Measurements from ENCODE around the gene PAN3. TPM values are rescaled to one million over a fixed set of nuclear protein-coding genes. Genes with fewer than 3 reads are reported as not detected.

Gene PAN3
- total RNA-seq, 2 experiments from 2014 or later, result 56.9 to 59.5 TPM

DNA sequence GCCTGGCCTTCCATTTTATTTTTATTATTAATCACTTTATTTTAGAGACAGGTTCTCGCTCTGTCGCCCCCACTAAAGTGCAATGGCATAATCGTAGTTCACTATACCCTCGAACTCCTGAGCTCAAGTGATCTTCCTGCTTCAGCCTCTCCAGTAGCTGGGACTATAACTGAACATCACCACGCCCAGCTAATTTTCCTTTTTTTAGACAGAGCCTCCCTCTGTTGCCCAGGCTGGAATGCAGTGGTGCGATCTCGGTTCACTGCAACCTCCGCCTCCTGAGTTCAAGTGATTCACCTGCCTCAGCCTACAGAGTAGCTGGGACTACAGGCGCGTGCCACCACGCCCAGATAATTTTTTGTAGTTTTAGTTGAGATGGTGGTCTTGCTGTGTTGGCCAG, 6.7 kb upstream of the PAN3 start:
- ChIA-PET CTCF (no interaction called here), POLR2A (no interaction called here)
- ATAC-seq (ENCODE audit: poor library complexity), result no peak
- Histone ChIP-seq H3K27me3 (ENCODE audit: control insufficient read depth in 1 of 2, insufficient read depth in 2 of 2, low read length in 2 of 2) (no peaks in the 10 kb centered on the region), H3K9me3 (ENCODE audit: control insufficient read depth in 1 of 2, insufficient read depth in 1 of 2, low read length in 2 of 2) (no peaks in the 10 kb centered on the region), H3K4me3 (ENCODE audit: low read length) (no peak overlapping the region), H3K36me3 (ENCODE audit: insufficient read depth, low read length) (no peaks in the 10 kb centered on the region), H3K4me1 (ENCODE audit: insufficient read depth, low read length) (no peaks in the 10 kb centered on the region), H3K27ac (ENCODE audit: low read depth in 1 of 2, low read length in 2 of 2) (no peak overlapping the region)
- Mint-ChIP-seq H3K27ac (no peak overlapping the region), H3K9me3 (no peaks in the 10 kb centered on the region), H3K4me1 (ENCODE audit: low read depth) (peaks cover 7% of the 10 kb centered on the region), H3K4me3 (no peak overlapping the region), H3K27me3 (no peaks in the 10 kb centered on the region), H3K36me3 (ENCODE audit: low read depth) (no peaks in the 10 kb centered on the region)
- intact Hi-C loops (cut with DNase I, micrococcal nuclease), result loop anchor here (10.0 kb wide), 2 partner anchors 133 to 707 kb away; partner anchors contain the start of gene GTF3A (in 1 of the 2)
- DNase-seq, result no peak
- TF ChIP-seq, protein P1, sequence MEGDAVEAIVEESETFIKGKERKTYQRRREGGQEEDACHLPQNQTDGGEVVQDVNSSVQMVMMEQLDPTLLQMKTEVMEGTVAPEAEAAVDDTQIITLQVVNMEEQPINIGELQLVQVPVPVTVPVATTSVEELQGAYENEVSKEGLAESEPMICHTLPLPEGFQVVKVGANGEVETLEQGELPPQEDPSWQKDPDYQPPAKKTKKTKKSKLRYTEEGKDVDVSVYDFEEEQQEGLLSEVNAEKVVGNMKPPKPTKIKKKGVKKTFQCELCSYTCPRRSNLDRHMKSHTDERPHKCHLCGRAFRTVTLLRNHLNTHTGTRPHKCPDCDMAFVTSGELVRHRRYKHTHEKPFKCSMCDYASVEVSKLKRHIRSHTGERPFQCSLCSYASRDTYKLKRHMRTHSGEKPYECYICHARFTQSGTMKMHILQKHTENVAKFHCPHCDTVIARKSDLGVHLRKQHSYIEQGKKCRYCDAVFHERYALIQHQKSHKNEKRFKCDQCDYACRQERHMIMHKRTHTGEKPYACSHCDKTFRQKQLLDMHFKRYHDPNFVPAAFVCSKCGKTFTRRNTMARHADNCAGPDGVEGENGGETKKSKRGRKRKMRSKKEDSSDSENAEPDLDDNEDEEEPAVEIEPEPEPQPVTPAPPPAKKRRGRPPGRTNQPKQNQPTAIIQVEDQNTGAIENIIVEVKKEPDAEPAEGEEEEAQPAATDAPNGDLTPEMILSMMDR (IDR thresholded peaks at IDR 0.05), result no peak

DNA sequence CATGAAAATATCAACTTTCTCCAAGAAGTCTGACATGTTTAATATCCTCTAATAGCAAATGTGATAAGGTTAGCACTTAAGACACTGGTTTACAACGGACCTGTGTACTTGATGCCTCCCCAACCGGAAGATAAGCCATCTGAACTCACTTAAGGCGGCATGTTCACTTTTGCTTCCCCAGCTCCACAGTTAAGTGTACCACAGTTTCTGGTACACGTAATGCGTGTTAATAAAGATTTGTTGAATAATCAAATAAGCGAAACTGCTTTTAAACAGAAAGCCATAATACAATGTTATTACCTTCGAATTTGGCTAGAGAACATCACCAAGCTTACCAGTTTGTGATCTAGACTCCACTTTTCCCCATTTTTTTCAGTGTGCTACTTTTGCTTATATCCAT, 1.4 kb upstream of the PAN3 start:
- peak overlapping the region; percentile 99 for H3K27ac Mint-ChIP-seq
- DNase-seq (peak in 4 of 14 experiments; percentile 9 to 47 (median 41)), ATAC-seq (ENCODE audit: poor library complexity) (no peak)
- POLR2A ChIA-PET, result interaction anchor here (1.1 to 2.1 kb wide), 2 partner anchors 39 to 582 kb away, joined by 3 to 6 read pairs; partner anchors contain the start of gene SLC46A3
- TF ChIP-seq, protein P1 (IDR thresholded peaks at IDR 0.05), result no peak
- intact Hi-C loops (cut with DNase I, micrococcal nuclease), result loop anchor here (5.0 to 10.0 kb wide), 7 partner anchors 40 to 885 kb away; partner anchors contain the start of genes POMP (in 2 of the 2), GTF3A (in 1 of the 2), RASL11A (in 1 of the 2) and RPL21 (in 1 of the 2)
- peaks cover 22% of the 10 kb centered on the region for H3K36me3 Mint-ChIP-seq (ENCODE audit: low read depth)
- H3K4me1 ChIP-seq (ENCODE audit: insufficient read depth, low read length), result peaks cover 29% of the 10 kb centered on the region
- H3K9me3 ChIP-seq (ENCODE audit: control insufficient read depth in 1 of 2, insufficient read depth in 1 of 2, low read length in 2 of 2), result no peaks in the 10 kb centered on the region
- H3K4me3 ChIP-seq (ENCODE audit: low read length), result peak overlapping the region; percentile 81
- H3K36me3 ChIP-seq (ENCODE audit: insufficient read depth, low read length), result no peaks in the 10 kb centered on the region
- H3K27me3 Mint-ChIP-seq, result no peaks in the 10 kb centered on the region
- H3K27me3 ChIP-seq (ENCODE audit: control insufficient read depth in 1 of 2, insufficient read depth in 2 of 2, low read length in 2 of 2), result no peaks in the 10 kb centered on the region
- no peaks in the 10 kb centered on the region for H3K9me3 Mint-ChIP-seq
- H3K27ac ChIP-seq (ENCODE audit: low read depth in 1 of 2, low read length in 2 of 2), result no peak overlapping the region
- peak overlapping the region; percentile 95 for H3K4me3 Mint-ChIP-seq
- CTCF ChIA-PET, result interaction anchor here (0.8 kb wide), 1 partner anchor 25 kb away, joined by 3 read pairs; no protein-coding TSS in a partner anchor
- H3K4me1 Mint-ChIP-seq (ENCODE audit: low read depth), result peaks cover 40% of the 10 kb centered on the region

DNA sequence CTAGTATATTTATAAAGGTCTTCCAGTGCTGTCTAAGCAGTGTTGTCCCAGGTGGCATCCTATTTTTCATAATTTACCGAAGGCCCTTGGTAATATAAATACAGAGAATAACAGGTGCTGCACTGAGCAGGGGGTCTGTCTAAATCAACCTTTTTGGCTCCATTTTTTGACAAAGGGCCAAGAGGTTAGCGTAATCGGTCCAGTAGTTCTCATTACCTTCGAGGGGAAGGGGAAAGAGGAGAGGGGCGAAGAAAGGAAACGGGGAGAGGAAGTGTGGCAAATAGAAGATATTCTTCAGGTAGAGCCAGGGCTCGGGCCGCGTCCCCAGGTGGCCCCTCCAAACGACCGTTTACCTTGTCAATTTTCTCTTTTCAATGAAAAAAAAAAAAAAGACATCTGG, 749 bp upstream of the PAN3 start:
- intact Hi-C loops (cut with DNase I, micrococcal nuclease), result loop anchor here (5.0 to 10.0 kb wide), 7 partner anchors 40 to 885 kb away; partner anchors contain the start of genes POMP (in 2 of the 2), GTF3A (in 1 of the 2), RASL11A (in 1 of the 2) and RPL21 (in 1 of the 2)
- Histone ChIP-seq H3K27me3 (ENCODE audit: control insufficient read depth in 1 of 2, insufficient read depth in 2 of 2, low read length in 2 of 2) (no peaks in the 10 kb centered on the region), H3K4me3 (ENCODE audit: low read length) (peak overlapping the region; percentile 81), H3K9me3 (ENCODE audit: control insufficient read depth in 1 of 2, insufficient read depth in 1 of 2, low read length in 2 of 2) (no peaks in the 10 kb centered on the region), H3K4me1 (ENCODE audit: insufficient read depth, low read length) (peaks cover 34% of the 10 kb centered on the region), H3K36me3 (ENCODE audit: insufficient read depth, low read length) (no peaks in the 10 kb centered on the region), H3K27ac (ENCODE audit: low read depth in 1 of 2, low read length in 2 of 2) (peak overlapping the region; percentile 93 to 99)
- H3K27me3 Mint-ChIP-seq, result no peaks in the 10 kb centered on the region
- H3K36me3 Mint-ChIP-seq (ENCODE audit: low read depth), result peaks cover 22% of the 10 kb centered on the region
- peaks cover 47% of the 10 kb centered on the region for H3K4me1 Mint-ChIP-seq (ENCODE audit: low read depth)
- no peak for ATAC-seq (ENCODE audit: poor library complexity)
- H3K9me3 Mint-ChIP-seq, result no peaks in the 10 kb centered on the region
- POLR2A ChIA-PET, result interaction anchor here (0.6 to 2.1 kb wide), 10 partner anchors 8 to 843 kb away, joined by 3 to 6 read pairs (median 3); partner anchors contain the start of gene SLC46A3
- CTCF ChIA-PET, result interaction anchor here (0.6 kb wide), 1 partner anchor 64 kb away, joined by 3 read pairs; no protein-coding TSS in a partner anchor
- H3K27ac Mint-ChIP-seq, result peak overlapping the region; percentile 99
- DNase-seq, result no peak
- TF ChIP-seq, protein P1 (IDR thresholded peaks at IDR 0.05), result no peak
- peak overlapping the region; percentile 95 for H3K4me3 Mint-ChIP-seq

All from CD4-positive, alpha-beta T cell (primary cell).